Trophoblast cell (in vitro differentiated cells and primary cell): ENCODE measurements around the gene SUPT20H.

Experiments
- DNase-seq, 2 donors: peaks; one replicate each; pipeline ENCODE4 v3.0.0-alpha.2; 2016
- H2AFZ ChIP-seq: 2 replicates; pipeline ENCODE4 v1.6.1; 2013; ENCODE audit warnings: low read length, moderate library complexity, mild to moderate bottlenecking; ENCODE audit not compliant: insufficient read depth, poor library complexity
- H2AK5ac ChIP-seq: 2 replicates; pipeline ENCODE4 v1.6.1; 2013; ENCODE audit warnings: mild to moderate bottlenecking, low read length
- H2BK120ac ChIP-seq: 2 replicates; pipeline ENCODE4 v1.6.1; 2013; ENCODE audit warnings: low read length, mild to moderate bottlenecking, moderate library complexity; ENCODE audit not compliant: insufficient read depth, poor library complexity
- H2BK12ac ChIP-seq: 2 replicates; pipeline ENCODE4 v1.6.1; 2013; ENCODE audit warnings: mild to moderate bottlenecking, low read length, moderate library complexity
- H2BK5ac ChIP-seq: 2 replicates; pipeline ENCODE4 v1.6.1; 2013; ENCODE audit warnings: low read length, low read depth, moderate library complexity, mild to moderate bottlenecking; ENCODE audit not compliant: poor library complexity
- H3K14ac ChIP-seq: 2 replicates; pipeline ENCODE4 v1.6.1; 2013; ENCODE audit warnings: mild to moderate bottlenecking, low read length
- H3K18ac ChIP-seq: 2 replicates; pipeline ENCODE4 v1.6.1; 2013; ENCODE audit warnings: mild to moderate bottlenecking, low read length
- H3K23ac ChIP-seq: 2 replicates; pipeline ENCODE4 v1.6.1; 2013; ENCODE audit warnings: low read length
- H3K27ac ChIP-seq: 2 replicates; pipeline ENCODE4 v1.5.1; 2013; ENCODE audit warnings: low read depth, mild to moderate bottlenecking, inconsistent platforms, low read length, moderate library complexity
- H3K27me3 ChIP-seq: 2 replicates; pipeline ENCODE4 v1.6.1; 2013; ENCODE audit warnings: inconsistent platforms, mild to moderate bottlenecking, low read length, moderate library complexity; ENCODE audit not compliant: insufficient read depth
- H3K36me3 ChIP-seq, 2 experiments: 1 replicate in 1 of 2; 2 replicates in 1 of 2; pipeline ENCODE4 v1.6.1; 2013; ENCODE audit warnings: low read length in 2 of 2, mild to moderate bottlenecking in 2 of 2, moderate library complexity in 1 of 2; ENCODE audit not compliant: insufficient read depth in 2 of 2, control insufficient read depth in 1 of 2
- H3K4ac ChIP-seq: 2 replicates; pipeline ENCODE4 v1.6.1; 2013; ENCODE audit warnings: low read depth, mild to moderate bottlenecking, low read length, moderate library complexity
- H3K4me1 ChIP-seq, 2 experiments: 1 replicate in 1 of 2; 2 replicates in 1 of 2; pipeline ENCODE4 v1.6.1; 2013; ENCODE audit warnings: low read length in 2 of 2, mild to moderate bottlenecking in 2 of 2, moderate library complexity in 1 of 2; ENCODE audit not compliant: insufficient read depth in 2 of 2, control insufficient read depth in 1 of 2
- H3K4me2 ChIP-seq: 2 replicates; pipeline ENCODE4 v1.6.1; 2013; ENCODE audit warnings: inconsistent platforms, mild to moderate bottlenecking, low read length, moderate library complexity
- H3K4me3 ChIP-seq: 2 replicates; pipeline ENCODE4 v1.5.1; 2013; ENCODE audit warnings: mild to moderate bottlenecking, low read depth, low read length, inconsistent platforms
- H3K79me1 ChIP-seq: one replicate; pipeline ENCODE4 v1.6.1; 2013; ENCODE audit warnings: low read length
- H3K79me2 ChIP-seq: 2 replicates; pipeline ENCODE4 v1.6.1; 2013; ENCODE audit warnings: low read length, mild to moderate bottlenecking; ENCODE audit not compliant: control insufficient read depth, insufficient read depth, poor library complexity
- H3K9ac ChIP-seq: 2 replicates; pipeline ENCODE4 v1.6.1; 2013; ENCODE audit warnings: mild to moderate bottlenecking, low read length
- H3K9me3 ChIP-seq: 2 replicates; pipeline ENCODE4 v1.6.1; 2013; ENCODE audit warnings: low read depth, mild to moderate bottlenecking, control low read depth, inconsistent platforms, low read length; ENCODE audit not compliant: insufficient read depth
- H4K12ac ChIP-seq: 2 replicates; pipeline ENCODE4 v1.6.1; 2013; ENCODE audit warnings: low read depth, mild to moderate bottlenecking, low read length, moderate library complexity
- H4K8ac ChIP-seq: 2 replicates; pipeline ENCODE4 v1.6.1; 2013; ENCODE audit warnings: low read depth, mild to moderate bottlenecking, low read length, moderate library complexity
- H4K91ac ChIP-seq: one replicate; pipeline ENCODE4 v1.6.1; 2013; ENCODE audit warnings: low read depth, mild to moderate bottlenecking, low read length, moderate library complexity
- WGBS: extraction: QIAGEN DNeasy Blood & Tissue Kit; methylation state at CpG from one replicate; pipeline ENCODE4 v1.1.7; 2013; ENCODE audit warnings: missing lambda C conversion rate; ENCODE audit not compliant: insufficient read length, insufficient coverage; ENCODE audit errors: extremely low coverage; 5-methylcytosine and 5-hydroxymethylcytosine counted together

Gene SUPT20H

DNA sequence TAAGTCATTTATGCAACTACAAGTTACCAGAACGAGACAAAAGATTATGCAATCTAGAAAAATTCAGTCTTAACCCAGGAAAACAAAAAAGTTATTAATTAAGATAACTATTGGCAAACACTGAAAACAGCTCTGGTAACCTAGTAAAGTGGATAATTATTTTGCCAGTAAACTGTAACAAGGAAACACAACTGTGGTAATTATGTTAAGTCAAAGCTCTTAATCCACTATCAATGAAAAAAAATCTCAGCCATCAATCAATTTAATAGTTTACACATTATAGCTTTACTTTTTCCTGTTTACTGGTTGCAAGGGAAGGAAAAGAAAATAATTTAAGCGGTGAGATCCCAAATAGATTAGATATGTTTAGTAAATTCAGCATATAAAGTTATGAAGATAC is 47.7 kb downstream of the SUPT20H start:
- Histone ChIP-seq H3K14ac (no peak overlapping the region), H3K4ac (no peak overlapping the region), H2AFZ (no peak overlapping the region), H3K27me3 (no peaks in the 10 kb centered on the region), H3K4me1 (no peaks in the 10 kb centered on the region), H3K23ac (no peak overlapping the region), H3K4me2 (no peak overlapping the region), H3K9ac (no peak overlapping the region), H2BK12ac (no peak overlapping the region), H3K27ac (no peak overlapping the region), H2BK5ac (no peak overlapping the region), H2BK120ac (no peak overlapping the region), H3K9me3 (no peaks in the 10 kb centered on the region), H4K8ac (no peak overlapping the region), H2AK5ac (no peak overlapping the region), H3K79me2 (no peaks in the 10 kb centered on the region), H4K91ac (no peak overlapping the region), H3K79me1 (no peaks in the 10 kb centered on the region), H3K36me3 (peaks cover 10 to 14% of the 10 kb centered on the region in 2 experiments), H4K12ac (no peak overlapping the region), H3K18ac (no peak overlapping the region), H3K4me3 (no peak overlapping the region)
- no CpG with 5 or more reads among the region's 2 CpGs for WGBS
- no peak for DNase-seq

DNA sequence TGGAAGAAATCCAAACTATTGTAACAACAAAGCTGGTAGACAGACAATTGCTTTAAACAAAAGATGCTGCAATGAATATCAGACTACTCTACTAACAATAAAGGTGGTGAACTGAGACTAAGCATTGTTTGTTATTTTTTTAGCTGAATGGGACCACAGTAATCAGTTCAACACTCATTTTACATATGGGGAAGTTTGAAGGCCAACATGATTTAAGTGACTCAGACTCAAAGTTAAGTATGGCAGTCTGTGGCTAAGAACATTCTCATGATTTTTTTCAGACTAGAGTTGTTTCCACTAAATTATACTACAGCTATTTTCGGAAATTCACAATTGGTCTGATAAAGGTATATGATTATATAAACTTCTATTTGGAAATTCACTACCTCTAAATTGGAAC is 48.5 kb downstream of the SUPT20H start:
- Histone ChIP-seq H3K4me3 (no peak overlapping the region), H3K14ac (no peak overlapping the region), H3K27ac (no peak overlapping the region), H3K9me3 (no peaks in the 10 kb centered on the region), H2BK12ac (no peak overlapping the region), H2BK120ac (no peak overlapping the region), H3K36me3 (peaks cover 7 to 13% of the 10 kb centered on the region in 2 experiments), H4K91ac (no peak overlapping the region), H2AK5ac (no peak overlapping the region), H3K79me2 (no peaks in the 10 kb centered on the region), H3K23ac (no peak overlapping the region), H4K8ac (no peak overlapping the region), H3K9ac (no peak overlapping the region), H2AFZ (no peak overlapping the region), H2BK5ac (no peak overlapping the region), H3K27me3 (no peaks in the 10 kb centered on the region), H3K79me1 (no peaks in the 10 kb centered on the region), H3K18ac (no peak overlapping the region), H4K12ac (no peak overlapping the region), H3K4me2 (no peak overlapping the region), H3K4ac (no peak overlapping the region), H3K4me1 (no peaks in the 10 kb centered on the region)
- WGBS, result no CpG with 5 or more reads among the region's 1 CpG
- no peak for DNase-seq

DNA sequence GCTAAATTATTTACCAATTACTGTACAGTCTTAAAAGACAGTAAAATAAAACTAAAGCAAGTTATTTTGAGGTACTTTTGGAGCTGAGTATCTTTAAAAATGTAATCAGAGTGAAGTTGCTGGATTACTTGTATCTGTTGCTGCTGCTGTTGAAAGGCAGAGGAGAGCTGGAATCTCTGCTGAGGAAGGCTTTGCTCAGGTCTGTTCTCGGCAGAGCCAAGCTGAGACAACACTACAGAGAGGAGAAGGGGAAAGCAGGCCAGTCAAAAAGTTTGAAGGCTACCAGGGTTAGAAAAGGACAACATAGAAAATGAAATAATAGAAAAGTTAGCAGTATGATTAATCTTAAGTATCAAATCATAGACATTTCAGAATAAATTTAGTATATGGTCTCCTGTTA is 49.1 kb downstream of the SUPT20H start:
- no CpG with 5 or more reads among the region's 1 CpG for whole genome bisulfite sequencing
- Histone ChIP-seq H3K27ac (no peak overlapping the region), H4K91ac (no peak overlapping the region)

DNA sequence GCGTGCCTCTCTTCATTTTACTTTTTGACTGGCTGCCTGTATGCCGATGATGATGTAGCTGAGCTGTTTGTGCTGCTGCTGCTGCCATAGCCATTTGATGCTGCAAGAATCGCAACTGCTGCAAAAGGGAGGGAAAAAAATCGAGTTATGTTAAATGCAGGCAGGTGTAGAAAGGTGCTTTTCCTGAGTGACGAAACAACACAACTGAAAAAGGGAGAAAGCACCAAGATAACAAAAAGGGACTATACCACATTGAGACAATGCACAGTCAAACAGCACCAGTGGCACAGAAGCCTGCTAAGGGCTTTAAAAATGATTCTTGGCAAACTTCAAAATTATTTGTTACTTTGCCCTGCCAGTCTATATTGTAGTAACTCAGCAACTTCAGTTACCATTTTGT is 49.8 kb downstream of the SUPT20H start:
- WGBS, result no CpG with 5 or more reads among the region's 5 CpGs
- Histone ChIP-seq H2AFZ (no peak overlapping the region), H3K23ac (no peak overlapping the region), H3K79me2 (no peaks in the 10 kb centered on the region), H4K91ac (no peak overlapping the region), H3K4me2 (no peak overlapping the region), H4K8ac (no peak overlapping the region), H3K14ac (no peak overlapping the region), H3K4ac (no peak overlapping the region), H2BK5ac (no peak overlapping the region), H3K27me3 (no peaks in the 10 kb centered on the region), H4K12ac (no peak overlapping the region), H3K27ac (no peak overlapping the region), H3K79me1 (no peaks in the 10 kb centered on the region), H3K4me3 (no peak overlapping the region), H3K18ac (no peak overlapping the region), H2AK5ac (no peak overlapping the region), H3K36me3 (peaks cover 11 to 19% of the 10 kb centered on the region in 2 experiments), H3K4me1 (no peaks in the 10 kb centered on the region), H2BK120ac (no peak overlapping the region), H2BK12ac (no peak overlapping the region), H3K9me3 (no peaks in the 10 kb centered on the region), H3K9ac (no peak overlapping the region)
- no peak for DNase-seq

More for the DNA sequence above, 49.1 kb downstream of the SUPT20H start:
- Histone ChIP-seq H3K4me2 (no peak overlapping the region), H3K4me1 (no peaks in the 10 kb centered on the region), H2AK5ac (no peak overlapping the region), H2BK12ac (no peak overlapping the region), H3K36me3 (peaks cover 8 to 16% of the 10 kb centered on the region in 2 experiments), H3K14ac (no peak overlapping the region), H3K79me1 (no peaks in the 10 kb centered on the region), H4K12ac (no peak overlapping the region), H3K4me3 (no peak overlapping the region), H3K18ac (no peak overlapping the region), H3K23ac (no peak overlapping the region), H4K8ac (no peak overlapping the region), H2BK5ac (no peak overlapping the region), H3K4ac (no peak overlapping the region), H3K27me3 (no peaks in the 10 kb centered on the region), H3K9me3 (no peaks in the 10 kb centered on the region), H3K9ac (no peak overlapping the region), H2BK120ac (no peak overlapping the region), H3K79me2 (no peaks in the 10 kb centered on the region), H2AFZ (no peak overlapping the region)
- DNase-seq, result no peak
